HUES48 (cell line): ENCODE results near the gene BTBD10.

Experiments used
- H3K27ac ChIP-seq: one replicate; pipeline ENCODE4 v1.7.0; 2013; ENCODE audit warnings: low read depth, low read length, inconsistent platforms
- H3K27me3 ChIP-seq: 2 replicates; pipeline ENCODE4 v1.6.1; 2013; ENCODE audit warnings: mild to moderate bottlenecking, low read length; ENCODE audit not compliant: control insufficient read depth, insufficient read depth
- H3K36me3 ChIP-seq: 2 replicates; pipeline ENCODE4 v1.6.1; 2013; ENCODE audit warnings: low read length; ENCODE audit not compliant: control insufficient read depth, insufficient read depth
- H3K4me1 ChIP-seq: 2 replicates; pipeline ENCODE4 v1.6.1; 2013; ENCODE audit warnings: mild to moderate bottlenecking, low read length; ENCODE audit not compliant: control insufficient read depth, insufficient read depth
- H3K4me3 ChIP-seq: 2 replicates; pipeline ENCODE4 v1.5.1; 2013; ENCODE audit warnings: mild to moderate bottlenecking, low read depth, low read length
- H3K9ac ChIP-seq: 2 replicates; pipeline ENCODE4 v1.6.1; 2013; ENCODE audit warnings: mild to moderate bottlenecking, low read depth, low read length, moderate library complexity
- H3K9me3 ChIP-seq: 2 replicates; pipeline ENCODE4 v1.6.1; 2013; ENCODE audit warnings: low read length; ENCODE audit not compliant: control insufficient read depth, insufficient read depth

The BTBD10 gene

GRCh38 chr11:13462901-13463778, at the start of gene BTBD10:
Gene BTBD10, minus strand, starts transcription at chr11:13463222. Its CDS starts 18,098 bp downstream, at chr11:13445124.
- Histone ChIP-seq H3K9me3 (no peaks in the 10 kb centered on the region), H3K27ac (peak within 1 kb of the TSS; percentile 91), H3K4me3 (peak within 1 kb of the TSS; percentile 86), H3K9ac (peak within 1 kb of the TSS; percentile 72), H3K4me1 (no peaks in the 10 kb centered on the region; the same call in 1 of the 2 replicates), H3K36me3 (no peaks in the 10 kb centered on the region), H3K27me3 (no peaks in the 10 kb centered on the region)

GRCh38 chr11:13503393-13503792, 40.4 kb upstream of the BTBD10 start:
- H3K27ac ChIP-seq, result no peak overlapping the region
- no peaks in the 10 kb centered on the region for H3K4me1 ChIP-seq
- H3K9ac ChIP-seq, result no peak overlapping the region
- H3K27me3 ChIP-seq, result no peaks in the 10 kb centered on the region
- H3K4me3 ChIP-seq, result no peak overlapping the region
- no peaks in the 10 kb centered on the region for H3K36me3 ChIP-seq
- no peaks in the 10 kb centered on the region for H3K9me3 ChIP-seq

GRCh38 chr11:13502492-13502891, 39.5 kb upstream of the BTBD10 start:
- Histone ChIP-seq H3K9ac (no peak overlapping the region), H3K27ac (no peak overlapping the region), H3K27me3 (no peaks in the 10 kb centered on the region), H3K36me3 (no peaks in the 10 kb centered on the region), H3K4me3 (no peak overlapping the region), H3K9me3 (no peaks in the 10 kb centered on the region), H3K4me1 (no peaks in the 10 kb centered on the region)

GRCh38 chr11:13495929-13496328, 32.9 kb upstream of the BTBD10 start, which contains the start of gene PTH:
Gene PTH, minus strand, starts transcription at chr11:13495997. Its CDS starts 3,142 bp downstream, at chr11:13492855.
- no peaks in the 10 kb centered on the region for H3K36me3 ChIP-seq
- no peaks in the 10 kb centered on the region; the same call in 1 of the 2 replicates for H3K4me1 ChIP-seq
- H3K27me3 ChIP-seq, result no peaks in the 10 kb centered on the region
- no peak within 1 kb of the TSS for H3K4me3 ChIP-seq
- H3K9me3 ChIP-seq, result no peaks in the 10 kb centered on the region
- no peak within 1 kb of the TSS for H3K9ac ChIP-seq
- H3K27ac ChIP-seq, result no peak within 1 kb of the TSS

- H3K9me3 ChIP-seq, result no peaks in the 10 kb centered on the region
- H3K4me3 ChIP-seq, result no peak overlapping the region
- H3K9ac ChIP-seq, result no peak overlapping the region
- H3K36me3 ChIP-seq, result no peaks in the 10 kb centered on the region
- no peaks in the 10 kb centered on the region for H3K27me3 ChIP-seq
- no peaks in the 10 kb centered on the region; the same call in 1 of the 2 replicates for H3K4me1 ChIP-seq
- H3K27ac ChIP-seq, result no peak overlapping the region
Observed at GRCh38 chr11:13494051-13494450, 31.0 kb upstream of the BTBD10 start.

GRCh38 chr11:13487661-13488030, 24.6 kb upstream of the BTBD10 start:
- Histone ChIP-seq H3K4me3 (peak overlapping the region; percentile 46; the same call in 1 of the 2 replicates), H3K27me3 (no peaks in the 10 kb centered on the region), H3K36me3 (no peaks in the 10 kb centered on the region), H3K9me3 (no peaks in the 10 kb centered on the region; the same call in 1 of the 2 replicates), H3K4me1 (no peaks in the 10 kb centered on the region), H3K27ac (no peak overlapping the region), H3K9ac (no peak overlapping the region)

GRCh38 chr11:13486926-13487660, 24.1 kb upstream of the BTBD10 start:
- no peak overlapping the region for H3K9ac ChIP-seq
- H3K4me3 ChIP-seq, result peak overlapping the region; percentile 46
- H3K9me3 ChIP-seq, result no peaks in the 10 kb centered on the region; the same call in 1 of the 2 replicates
- no peaks in the 10 kb centered on the region for H3K36me3 ChIP-seq
- H3K27me3 ChIP-seq, result no peaks in the 10 kb centered on the region
- no peaks in the 10 kb centered on the region for H3K4me1 ChIP-seq
- H3K27ac ChIP-seq, result no peak overlapping the region

- H3K4me3 ChIP-seq, result no peak overlapping the region
- no peaks in the 10 kb centered on the region for H3K4me1 ChIP-seq
- peaks cover 4% of the 10 kb centered on the region for H3K9me3 ChIP-seq
- H3K27me3 ChIP-seq, result no peaks in the 10 kb centered on the region
- no peak overlapping the region for H3K27ac ChIP-seq
- H3K9ac ChIP-seq, result no peak overlapping the region
- H3K36me3 ChIP-seq, result no peaks in the 10 kb centered on the region
Observed at GRCh38 chr11:13480198-13480597, 17.2 kb upstream of the BTBD10 start.

GRCh38 chr11:13479688-13480087, 16.7 kb upstream of the BTBD10 start:
- H3K4me1 ChIP-seq, result no peaks in the 10 kb centered on the region
- H3K9me3 ChIP-seq, result peaks cover 4% of the 10 kb centered on the region

GRCh38 chr11:13475091-13475490, 12.1 kb upstream of the BTBD10 start:
- no peak overlapping the region for H3K27ac ChIP-seq
- no peaks in the 10 kb centered on the region for H3K36me3 ChIP-seq

More at GRCh38 chr11:13479688-13480087, 16.7 kb upstream of the BTBD10 start:
- Histone ChIP-seq H3K27me3 (no peaks in the 10 kb centered on the region), H3K9ac (no peak overlapping the region), H3K36me3 (no peaks in the 10 kb centered on the region), H3K4me3 (no peak overlapping the region), H3K27ac (no peak overlapping the region)

More at GRCh38 chr11:13475091-13475490, 12.1 kb upstream of the BTBD10 start:
- Histone ChIP-seq H3K4me3 (no peak overlapping the region), H3K27me3 (no peaks in the 10 kb centered on the region), H3K9ac (no peak overlapping the region), H3K9me3 (no peaks in the 10 kb centered on the region; the same call in 1 of the 2 replicates), H3K4me1 (peaks cover 9% of the 10 kb centered on the region; the same call in 1 of the 2 replicates)
